Fibroblast of lung (primary cell): Measurements from ENCODE around the gene VASN. TPM values are rescaled to one million over a fixed set of nuclear protein-coding genes. Genes with fewer than 3 reads are reported as not detected.

Source experiments
- DNase-seq, 2 donors: peaks; one replicate each; pipeline versions ENCODE4 v3.0.0 to v3.0.0-alpha.2; 2010; ENCODE audit warnings: low read depth in 2 of 2
- H2AFZ ChIP-seq: 2 replicates; pipeline ENCODE4 v1.5.1; 2012; ENCODE audit warnings: low read length, control low read depth, inconsistent platforms
- H3K27ac ChIP-seq: 2 replicates; pipeline ENCODE4 v1.5.1; 2011; ENCODE audit warnings: low read length, control low read depth; ENCODE audit not compliant: insufficient read depth
- H3K27me3 ChIP-seq: 2 replicates; pipeline ENCODE4 v1.5.1; 2011; ENCODE audit warnings: mild to moderate bottlenecking, low read length; ENCODE audit not compliant: control insufficient read depth, insufficient read depth
- H3K36me3 ChIP-seq: 2 replicates; pipeline ENCODE4 v1.5.1; 2011; ENCODE audit warnings: low read length; ENCODE audit not compliant: control insufficient read depth, insufficient read depth
- H3K4me1 ChIP-seq: 2 replicates; pipeline ENCODE4 v1.5.1; 2011; ENCODE audit warnings: low read length; ENCODE audit not compliant: control insufficient read depth, insufficient read depth; ENCODE audit errors: extremely low read depth
- H3K4me2 ChIP-seq: 2 replicates; pipeline ENCODE4 v1.5.1; 2011; ENCODE audit warnings: low read length, control low read depth; ENCODE audit not compliant: insufficient read depth; ENCODE audit errors: extremely low read depth
- H3K4me3 ChIP-seq, 4 experiments: fragments of 200-600 bp in 1 of 4; sonication (generic) in 1 of 4; replicated peaks in 1 of 4; 2 replicates each; pipeline ENCODE4 v1.5.1; 2011 to 2016; ENCODE audit warnings: low read length in 4 of 4, low read depth in 3 of 4, mild to moderate bottlenecking in 3 of 4, control low read depth in 2 of 4, inconsistent platforms in 1 of 4, mixed read lengths in 1 of 4; ENCODE audit not compliant: insufficient read depth in 1 of 4; ENCODE audit errors: control extremely low read depth in 1 of 4
- H3K79me2 ChIP-seq: 2 replicates; pipeline ENCODE4 v1.5.1; 2012; ENCODE audit warnings: mild to moderate bottlenecking, low read length, inconsistent platforms; ENCODE audit not compliant: control insufficient read depth, insufficient read depth
- H3K9ac ChIP-seq: 2 replicates; pipeline ENCODE4 v1.5.1; 2011; ENCODE audit warnings: mild to moderate bottlenecking, low read length, control low read depth; ENCODE audit not compliant: insufficient read depth
- H3K9me3 ChIP-seq: 2 replicates; pipeline ENCODE4 v1.5.1; 2012; ENCODE audit warnings: low read depth, low read length; ENCODE audit not compliant: control insufficient read depth, insufficient read depth
- H4K20me1 ChIP-seq: 2 replicates; pipeline ENCODE4 v1.5.1; 2011; ENCODE audit warnings: low read length; ENCODE audit not compliant: control insufficient read depth, insufficient read depth; ENCODE audit errors: extremely low read depth
- EZH2 ChIP-seq: IDR thresholded peaks from 2 replicates; pipeline ENCODE4 v1.5.1; 2012; ENCODE audit warnings: low read length, control low read depth, mild to moderate bottlenecking; ENCODE audit errors: missing control alignments
- polyA plus RNA-seq, 2 donors: library from polyadenylated mRNA; depleted of rRNA in 1 of 2; stranded (reverse) in 1 of 2; unstranded in 1 of 2; fragments of >200 nt; gene quantifications; 2 replicates each; pipeline ENCODE4 v1.2.1, GENCODE V29; 2011 to 2012; ENCODE audit warnings: missing spikeins in 1 of 2
- total RNA-seq: library from RNA; depleted of rRNA; stranded (reverse); fragments of >200 nt; gene quantifications from 2 replicates; pipeline ENCODE4 v1.2.1, GENCODE V29; 2014
- TF ChIP-seq, protein P1 (sequence below), 2 donors: IDR thresholded peaks in 1 of 2; conservative IDR thresholded peaks in 1 of 2; 1 replicate in 1 of 2; 2 replicates in 1 of 2; pipeline ENCODE4 v1.5.1; 2011 to 2012; ENCODE audit warnings: low read length in 2 of 2, control low read depth in 1 of 2, inconsistent platforms in 1 of 2, low read depth in 1 of 2, mild to moderate bottlenecking in 1 of 2

The VASN gene
- total and polyA plus RNA-seq, 2 donors (not counting 1 experiment from before 2014, with no cell fraction given): 61.9 to 79.4 TPM

- Histone ChIP-seq H3K79me2 (peaks cover 71% of the 10 kb centered on the region), H2AFZ (no peak overlapping the region), H3K4me1 (peaks cover 63% of the 10 kb centered on the region), H3K4me3 (peak overlapping the region; percentile 61 to 97 (median 88)), H3K9me3 (no peaks in the 10 kb centered on the region), H3K4me2 (peak overlapping the region; percentile 88), H4K20me1 (peaks cover 2% of the 10 kb centered on the region), H3K9ac (peak overlapping the region; percentile 82), H3K27ac (peak overlapping the region; percentile 85), H3K36me3 (peaks cover 13% of the 10 kb centered on the region), H3K27me3 (no peaks in the 10 kb centered on the region)
- TF ChIP-seq, protein P1, sequence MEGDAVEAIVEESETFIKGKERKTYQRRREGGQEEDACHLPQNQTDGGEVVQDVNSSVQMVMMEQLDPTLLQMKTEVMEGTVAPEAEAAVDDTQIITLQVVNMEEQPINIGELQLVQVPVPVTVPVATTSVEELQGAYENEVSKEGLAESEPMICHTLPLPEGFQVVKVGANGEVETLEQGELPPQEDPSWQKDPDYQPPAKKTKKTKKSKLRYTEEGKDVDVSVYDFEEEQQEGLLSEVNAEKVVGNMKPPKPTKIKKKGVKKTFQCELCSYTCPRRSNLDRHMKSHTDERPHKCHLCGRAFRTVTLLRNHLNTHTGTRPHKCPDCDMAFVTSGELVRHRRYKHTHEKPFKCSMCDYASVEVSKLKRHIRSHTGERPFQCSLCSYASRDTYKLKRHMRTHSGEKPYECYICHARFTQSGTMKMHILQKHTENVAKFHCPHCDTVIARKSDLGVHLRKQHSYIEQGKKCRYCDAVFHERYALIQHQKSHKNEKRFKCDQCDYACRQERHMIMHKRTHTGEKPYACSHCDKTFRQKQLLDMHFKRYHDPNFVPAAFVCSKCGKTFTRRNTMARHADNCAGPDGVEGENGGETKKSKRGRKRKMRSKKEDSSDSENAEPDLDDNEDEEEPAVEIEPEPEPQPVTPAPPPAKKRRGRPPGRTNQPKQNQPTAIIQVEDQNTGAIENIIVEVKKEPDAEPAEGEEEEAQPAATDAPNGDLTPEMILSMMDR (conservative IDR thresholded peaks at IDR 0.05 in 1 of 2, IDR thresholded peaks at IDR 0.05 in 1 of 2; ENCODE audit: low read depth in 1 of 2, low read length in 2 of 2): no peak
- no peak for TF ChIP-seq EZH2
- peak; percentile 95 to 97 for DNase-seq
Measured at GRCh38 chr16:4373909-4374742, 2.5 kb downstream of the VASN start.

GRCh38 chr16:4375717-4376116 is 4.1 kb downstream of the VASN start:
- Histone ChIP-seq H4K20me1 (peaks cover 2% of the 10 kb centered on the region), H3K36me3 (peaks cover 21% of the 10 kb centered on the region), H3K27me3 (no peaks in the 10 kb centered on the region), H3K4me2 (peak overlapping the region; percentile 79), H3K27ac (peak overlapping the region; percentile 94), H3K9ac (peak overlapping the region; percentile 74), H3K4me3 (peak overlapping the region in 3 of 4 experiments; percentile 21 to 52 (median 32)), H2AFZ (no peak overlapping the region), H3K79me2 (peaks cover 84% of the 10 kb centered on the region), H3K9me3 (no peaks in the 10 kb centered on the region), H3K4me1 (peaks cover 52% of the 10 kb centered on the region)
- peak in 1 of 2 donors; percentile 47 for DNase-seq
- TF ChIP-seq, protein P1 (conservative IDR thresholded peaks at IDR 0.05 in 1 of 2, IDR thresholded peaks at IDR 0.05 in 1 of 2; ENCODE audit: low read depth in 1 of 2, low read length in 2 of 2): no peak
- TF ChIP-seq EZH2: no peak

GRCh38 chr16:4376126-4376892 is 4.7 kb downstream of the VASN start:
- Histone ChIP-seq H3K36me3 (peaks cover 26% of the 10 kb centered on the region), H3K9me3 (no peaks in the 10 kb centered on the region), H4K20me1 (peaks cover 2% of the 10 kb centered on the region), H3K27me3 (no peaks in the 10 kb centered on the region), H3K4me2 (peak overlapping the region; percentile 79), H3K27ac (peak overlapping the region; percentile 94), H2AFZ (no peak overlapping the region), H3K4me3 (peak overlapping the region; percentile 24 to 52 (median 28)), H3K79me2 (peaks cover 90% of the 10 kb centered on the region), H3K4me1 (peaks cover 47% of the 10 kb centered on the region), H3K9ac (peak overlapping the region; percentile 74)
- TF ChIP-seq, protein P1 (conservative IDR thresholded peaks at IDR 0.05 in 1 of 2, IDR thresholded peaks at IDR 0.05 in 1 of 2; ENCODE audit: low read depth in 1 of 2, low read length in 2 of 2): no peak
- TF ChIP-seq EZH2: no peak
- DNase-seq: peak; percentile 87 to 90
